ENCODE data around the gene BNIP5.

The BNIP5 gene, protein sequence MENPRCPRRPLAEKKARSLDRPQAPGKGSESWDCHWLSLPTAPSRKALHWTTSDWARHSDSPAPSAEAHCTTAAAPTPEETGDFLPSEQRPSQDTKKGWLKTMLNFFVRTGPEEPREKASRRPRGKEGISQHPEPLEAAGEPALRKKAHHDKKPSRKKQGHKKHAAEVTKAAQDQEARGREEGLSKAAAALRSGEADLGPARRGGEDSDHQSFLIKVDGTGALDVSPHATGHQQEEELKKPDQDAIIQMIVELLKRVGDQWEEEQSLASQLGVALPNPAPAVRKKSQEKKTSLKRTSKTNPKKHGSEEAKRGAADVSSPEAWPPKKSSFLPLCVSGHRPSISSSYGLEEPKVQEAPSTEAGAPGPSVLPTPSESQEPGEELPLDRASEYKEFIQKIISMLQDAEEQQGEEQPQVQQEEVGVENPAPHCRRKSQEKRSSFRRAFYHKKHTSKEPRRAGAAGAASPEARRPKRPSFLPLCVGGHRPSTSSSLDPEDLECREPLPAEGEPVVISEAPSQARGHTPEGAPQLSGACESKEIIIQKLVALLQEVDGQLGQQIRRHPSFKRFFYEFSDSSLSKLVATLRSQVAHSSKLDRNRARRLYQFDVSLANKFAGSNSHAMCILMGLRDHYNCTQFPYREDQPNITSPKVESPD

GRCh38 chr6:36336779-36337241 is at the start of gene BNIP5:
Gene BNIP5, minus strand, starts transcription at chr6:36336888. Its CDS starts 6,198 bp downstream, at chr6:36330690.
- DNase-seq, result peak in 1 of 2 donors; percentile 33

GRCh38 chr6:36384095-36384494 is 47.4 kb upstream of the BNIP5 start:
- no peak for DNase-seq

DNA sequence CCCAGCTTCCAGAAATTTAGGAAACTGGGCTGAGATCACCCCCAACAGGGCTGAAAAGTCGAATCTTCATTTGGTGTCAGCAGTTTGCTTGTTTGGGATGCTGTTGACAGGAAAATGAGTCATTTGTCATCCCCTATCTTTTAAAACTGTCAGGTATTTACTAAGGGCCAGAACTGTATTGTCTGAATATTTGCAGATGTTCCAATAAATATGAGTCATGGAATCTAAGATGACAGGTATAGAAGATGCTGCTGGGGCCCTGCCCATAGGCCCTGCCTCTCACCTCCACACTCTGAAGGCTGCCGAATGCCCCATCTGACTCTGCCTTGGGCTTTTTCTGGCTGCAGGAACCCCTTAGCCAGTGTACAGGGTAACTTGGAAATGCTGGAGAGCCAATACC is 46.9 kb upstream of the BNIP5 start:
- no peak for DNase-seq

GRCh38 chr6:36382976-36383375 is 46.3 kb upstream of the BNIP5 start:
- no peak for DNase-seq

- DNase-seq, result no peak
Observed at GRCh38 chr6:36381502-36382389, 45.1 kb upstream of the BNIP5 start.

DNA sequence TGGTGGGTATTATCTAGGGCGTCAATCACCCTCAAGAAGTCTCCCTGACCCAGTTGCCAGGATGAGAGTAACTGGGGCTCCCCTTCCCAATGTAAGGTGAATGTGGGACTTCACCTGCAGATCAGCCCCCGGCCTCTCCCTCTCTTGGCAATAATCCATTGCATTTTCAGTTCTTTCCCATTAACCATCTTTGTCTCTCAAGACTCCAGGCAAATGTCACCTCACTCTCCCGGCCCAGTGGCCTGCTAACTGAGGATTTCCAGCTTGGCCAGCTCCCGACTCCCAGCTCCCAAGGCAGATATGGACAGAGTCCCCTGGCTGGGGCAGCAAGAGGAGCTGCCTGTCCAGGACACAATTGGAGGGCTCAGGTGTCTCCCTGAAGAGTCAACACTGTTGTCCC is 43.5 kb upstream of the BNIP5 start:
- DNase-seq, result no peak

DNA sequence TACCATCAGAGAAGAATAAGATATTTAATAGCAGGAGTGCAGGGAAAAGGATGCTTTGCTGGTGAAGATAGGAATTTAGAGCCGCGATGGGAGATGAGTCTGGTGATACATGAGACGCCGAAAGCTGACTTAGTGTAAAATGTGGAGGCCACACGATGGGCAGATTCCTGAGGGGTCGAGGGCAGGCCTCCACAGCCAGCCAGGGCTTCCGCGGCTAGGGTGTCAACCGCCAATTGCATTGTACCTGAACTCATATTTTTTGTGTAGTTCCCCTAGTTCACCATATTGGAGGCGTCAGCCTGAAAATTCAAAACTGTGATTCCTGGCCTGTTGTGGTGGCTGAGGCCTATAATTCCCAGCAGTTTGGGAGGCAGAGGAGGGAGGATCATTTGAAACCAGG is 42.2 kb upstream of the BNIP5 start:
- DNase-seq, result no peak

GRCh38 chr6:36378243-36378920 is 41.7 kb upstream of the BNIP5 start:
- no peak for DNase-seq

GRCh38 chr6:36377594-36377993 is 40.9 kb upstream of the BNIP5 start:
- no peak for DNase-seq

DNA sequence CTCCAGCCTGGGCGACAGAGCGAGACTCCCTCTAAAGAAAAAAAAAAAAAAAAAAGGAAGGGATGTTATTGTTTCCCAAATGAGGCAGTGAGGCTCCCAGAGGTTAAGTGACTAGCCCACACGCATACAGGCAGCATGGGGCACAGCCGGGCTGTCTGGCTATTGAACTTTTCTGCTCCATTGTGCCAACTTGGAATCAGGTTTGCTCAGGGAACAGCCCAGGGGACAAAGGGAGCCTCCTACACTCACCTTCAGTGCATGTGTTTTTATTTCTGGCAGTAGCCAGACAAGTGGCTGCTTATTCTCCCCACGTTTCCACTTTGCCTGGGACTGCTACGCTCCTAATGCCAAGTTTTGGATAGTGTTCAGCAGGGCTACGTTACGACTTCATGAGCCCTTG is 40.1 kb upstream of the BNIP5 start:
- DNase-seq, result no peak

DNA sequence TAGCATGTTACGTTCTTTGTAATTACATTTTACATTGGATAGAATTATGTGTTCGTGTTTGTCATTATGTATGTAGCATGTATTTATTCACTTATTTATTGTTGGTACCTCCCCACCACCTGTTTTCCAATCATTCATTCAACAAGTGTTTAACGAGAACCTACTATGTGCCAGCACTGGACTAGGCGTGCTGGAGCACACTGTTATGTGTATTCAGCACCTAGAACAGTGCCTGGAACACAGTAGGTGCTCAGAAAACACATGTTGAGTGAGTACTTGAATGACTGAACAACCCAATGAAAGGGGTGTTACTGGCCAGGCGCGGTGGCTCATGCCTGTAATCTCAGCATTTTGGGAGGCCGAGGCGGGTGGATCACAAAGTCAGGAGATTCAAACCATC is 39.5 kb upstream of the BNIP5 start:
- DNase-seq, result no peak

- no peak for DNase-seq
Observed at GRCh38 chr6:36375644-36376155, 39.0 kb upstream of the BNIP5 start.

GRCh38 chr6:36374972-36375371 is 38.3 kb upstream of the BNIP5 start:
- DNase-seq, result no peak

- DNase-seq, result no peak
Observed at GRCh38 chr6:36374194-36374593, 37.5 kb upstream of the BNIP5 start.

DNA sequence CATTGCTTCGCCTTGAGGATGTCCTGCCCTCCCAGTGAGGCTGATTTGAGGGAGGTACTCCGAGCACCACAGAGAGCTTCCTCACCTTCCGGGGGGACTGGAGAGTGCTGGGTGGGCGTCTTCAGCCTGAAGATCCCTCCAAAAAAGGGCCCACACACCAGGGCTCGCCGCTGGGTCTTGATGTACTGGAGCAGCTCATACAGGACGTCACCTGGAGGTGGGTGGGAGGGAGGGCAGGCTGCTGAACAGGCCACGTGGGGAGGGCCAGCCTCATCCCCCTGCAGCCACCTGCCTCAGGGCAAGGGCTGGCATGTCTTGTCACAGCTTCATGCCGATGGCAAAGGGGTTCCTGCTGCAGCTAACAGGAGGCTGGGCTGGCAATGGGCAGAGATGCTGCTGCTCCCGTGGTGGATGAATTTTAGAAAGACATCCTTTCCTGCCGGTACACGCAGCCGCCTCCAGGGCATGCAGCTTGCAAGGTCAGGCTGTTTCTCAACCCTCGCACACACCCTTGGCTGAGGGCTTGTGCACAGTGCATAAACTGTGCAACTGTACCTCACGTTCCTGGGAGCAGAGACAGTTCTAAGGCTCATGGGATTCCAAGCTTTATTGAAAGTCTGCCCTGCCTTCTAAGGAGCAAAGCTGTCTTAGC is 36.8 kb upstream of the BNIP5 start:
- no peak for DNase-seq

GRCh38 chr6:36372088-36372487 is 35.4 kb upstream of the BNIP5 start:
- DNase-seq, result no peak

DNA sequence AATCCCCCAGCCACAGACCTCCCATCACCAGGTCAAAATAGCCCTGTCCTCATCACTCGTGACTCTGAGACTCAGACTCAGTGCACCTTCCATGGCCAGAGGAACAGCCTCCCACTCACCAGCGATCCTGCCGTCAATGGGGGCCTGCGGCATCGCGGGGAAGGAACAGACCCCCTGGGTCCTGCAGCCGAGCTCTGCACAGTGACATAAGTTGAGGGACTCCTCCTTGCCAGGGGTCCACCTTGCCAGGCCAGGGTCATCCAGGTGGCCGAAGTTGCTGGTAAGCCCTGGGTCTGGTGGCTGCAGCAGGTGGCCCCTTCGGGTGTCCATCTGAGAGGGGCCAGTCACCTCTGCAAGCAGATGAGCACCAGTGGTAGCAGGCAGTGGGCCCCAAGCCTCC is 34.5 kb upstream of the BNIP5 start:
- DNase-seq, result no peak

DNA sequence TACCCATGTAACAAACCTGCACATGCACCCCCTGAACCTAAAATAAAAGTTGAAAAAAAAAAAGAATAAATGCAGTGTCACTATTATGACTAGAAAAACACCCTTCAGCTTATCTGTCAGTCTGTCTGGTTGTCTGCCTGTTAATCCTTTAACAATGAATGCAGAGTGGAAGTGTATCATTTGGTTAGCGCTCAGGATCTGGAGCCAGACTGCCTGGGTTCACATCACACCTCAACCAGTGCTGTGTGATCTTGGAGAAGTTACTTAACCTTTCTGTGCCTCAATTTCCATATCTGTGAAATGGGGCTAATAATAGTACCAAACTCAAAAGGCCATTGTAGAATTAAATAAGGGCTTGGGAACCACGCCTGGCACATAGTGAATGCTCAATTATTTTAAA is 34.0 kb upstream of the BNIP5 start:
- DNase-seq, result no peak

- DNase-seq, result peak in 1 of 2 donors; percentile 23
Observed at GRCh38 chr6:36368921-36369865, 32.5 kb upstream of the BNIP5 start.

DNA sequence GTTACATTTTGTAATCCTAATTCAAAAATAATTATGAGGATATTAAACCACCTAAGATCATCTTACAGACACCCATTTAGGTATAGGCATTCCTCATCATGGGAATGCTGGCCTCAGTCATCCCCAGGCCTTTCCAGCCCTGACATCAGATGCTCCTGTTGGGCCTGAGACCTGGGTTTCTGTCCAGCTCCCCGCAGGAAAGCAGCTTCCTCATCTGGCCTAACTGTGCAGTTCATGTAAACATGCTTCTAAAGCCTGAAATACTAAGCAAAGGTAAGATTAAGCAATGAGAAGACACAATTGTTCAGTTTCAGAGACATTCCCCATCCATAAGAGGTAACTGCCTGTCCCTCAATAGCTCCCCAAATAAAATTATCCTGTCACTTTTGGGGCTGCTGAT is 31.7 kb upstream of the BNIP5 start:
- no peak for DNase-seq

DNA sequence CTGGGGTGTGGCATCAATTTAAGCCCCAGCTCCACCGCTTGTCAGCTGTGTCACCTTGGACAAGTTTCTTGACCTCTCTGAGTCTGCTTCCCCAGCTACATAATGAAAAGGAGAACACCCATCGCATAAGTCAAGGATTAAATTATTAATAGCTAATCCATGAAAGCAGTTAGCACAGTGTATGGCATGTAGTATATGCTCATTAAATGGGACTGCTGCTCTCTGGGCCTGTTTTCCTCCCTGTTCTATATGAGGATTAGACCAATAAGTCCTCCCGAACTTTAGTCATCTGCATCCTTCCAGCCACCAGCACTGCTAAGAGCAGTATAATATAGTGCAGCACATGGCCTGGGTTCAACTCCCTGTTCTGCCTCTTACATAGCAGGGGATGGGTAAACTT is 31.1 kb upstream of the BNIP5 start:
- no peak for DNase-seq

Measured in CD4-positive, alpha-beta T cell treated with Interferon alpha-2 for 1 hour (primary cell).